ENCODE measurements around the gene CMIP. TPM values are rescaled to one million over a fixed set of nuclear protein-coding genes. Genes with fewer than 3 reads are reported as not detected.

The CMIP gene
- total RNA-seq, 1 donor from 2014 or later, result 40.0 TPM

Other genes starting within 250 kb of the CMIP start
- gene BCO1, start 206.1 kb upstream of the CMIP start, total RNA-seq, result not detected in 2 replicates
- gene GAN, start 129.8 kb upstream of the CMIP start, total RNA-seq, result 14.1 and 14.3 TPM in 2 replicates